ENCODE measurements around the gene PRTFDC1.

PRTFDC1 gene

DNA sequence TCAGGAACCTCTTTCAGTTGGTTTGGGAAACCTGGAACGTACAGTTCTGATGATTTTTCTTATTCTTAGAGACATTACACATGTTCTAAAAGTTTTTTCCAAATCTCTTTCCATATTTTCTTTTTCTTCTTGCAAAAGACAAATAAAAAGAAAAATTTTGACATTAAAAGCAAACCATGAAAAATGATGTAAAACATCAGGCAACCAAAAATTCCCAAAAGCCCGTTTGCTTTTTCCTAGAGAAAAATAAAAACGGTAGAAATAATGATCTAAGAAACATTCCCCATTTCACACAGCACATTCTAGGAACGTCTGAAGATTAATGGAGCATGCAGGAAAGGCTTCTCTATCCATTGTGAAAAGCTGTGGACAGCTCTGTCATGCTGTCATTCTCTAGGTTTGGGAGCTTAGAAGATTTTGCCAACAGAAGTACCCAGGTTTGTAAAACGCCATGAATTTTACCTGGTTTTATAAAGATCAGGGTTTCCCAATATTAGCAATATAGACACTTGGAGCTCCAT lies 11.2 kb upstream of the PRTFDC1 start:
- no peak for DNase-seq (ENCODE audit: low read depth in 1 of 2, low spot score in 1 of 2)
- H3K27ac ChIP-seq (replicated peaks) = no peak overlapping the region
- no peaks in the 10 kb centered on the region for H3K27me3 ChIP-seq (ENCODE audit: insufficient read depth, poor library complexity, severe bottlenecking)
- TF ChIP-seq, protein P1, sequence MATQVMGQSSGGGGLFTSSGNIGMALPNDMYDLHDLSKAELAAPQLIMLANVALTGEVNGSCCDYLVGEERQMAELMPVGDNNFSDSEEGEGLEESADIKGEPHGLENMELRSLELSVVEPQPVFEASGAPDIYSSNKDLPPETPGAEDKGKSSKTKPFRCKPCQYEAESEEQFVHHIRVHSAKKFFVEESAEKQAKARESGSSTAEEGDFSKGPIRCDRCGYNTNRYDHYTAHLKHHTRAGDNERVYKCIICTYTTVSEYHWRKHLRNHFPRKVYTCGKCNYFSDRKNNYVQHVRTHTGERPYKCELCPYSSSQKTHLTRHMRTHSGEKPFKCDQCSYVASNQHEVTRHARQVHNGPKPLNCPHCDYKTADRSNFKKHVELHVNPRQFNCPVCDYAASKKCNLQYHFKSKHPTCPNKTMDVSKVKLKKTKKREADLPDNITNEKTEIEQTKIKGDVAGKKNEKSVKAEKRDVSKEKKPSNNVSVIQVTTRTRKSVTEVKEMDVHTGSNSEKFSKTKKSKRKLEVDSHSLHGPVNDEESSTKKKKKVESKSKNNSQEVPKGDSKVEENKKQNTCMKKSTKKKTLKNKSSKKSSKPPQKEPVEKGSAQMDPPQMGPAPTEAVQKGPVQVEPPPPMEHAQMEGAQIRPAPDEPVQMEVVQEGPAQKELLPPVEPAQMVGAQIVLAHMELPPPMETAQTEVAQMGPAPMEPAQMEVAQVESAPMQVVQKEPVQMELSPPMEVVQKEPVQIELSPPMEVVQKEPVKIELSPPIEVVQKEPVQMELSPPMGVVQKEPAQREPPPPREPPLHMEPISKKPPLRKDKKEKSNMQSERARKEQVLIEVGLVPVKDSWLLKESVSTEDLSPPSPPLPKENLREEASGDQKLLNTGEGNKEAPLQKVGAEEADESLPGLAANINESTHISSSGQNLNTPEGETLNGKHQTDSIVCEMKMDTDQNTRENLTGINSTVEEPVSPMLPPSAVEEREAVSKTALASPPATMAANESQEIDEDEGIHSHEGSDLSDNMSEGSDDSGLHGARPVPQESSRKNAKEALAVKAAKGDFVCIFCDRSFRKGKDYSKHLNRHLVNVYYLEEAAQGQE (IDR thresholded peaks at IDR 0.05; ENCODE audit: insufficient replicate concordance, low read depth) = no peak
- H3K4me3 ChIP-seq (replicated peaks; ENCODE audit: insufficient read depth, low read length) = no peak overlapping the region

GRCh38 chr10:24962995-24963394 lies 10.6 kb upstream of the PRTFDC1 start:
- Histone ChIP-seq H3K27me3 (ENCODE audit: insufficient read depth, poor library complexity, severe bottlenecking) (no peaks in the 10 kb centered on the region), H3K27ac (replicated peaks) (no peak overlapping the region), H3K4me3 (replicated peaks; ENCODE audit: insufficient read depth, low read length) (no peak overlapping the region)
- TF ChIP-seq SPI1 (IDR thresholded peaks at IDR 0.05; ENCODE audit: borderline replicate concordance, low read depth) (no peak), CTCF (IDR thresholded peaks at IDR 0.05; ENCODE audit: insufficient read depth, low read length) (no peak), POLR2AphosphoS5 (IDR thresholded peaks at IDR 0.05; ENCODE audit: low read depth) (no peak), GABPA (IDR thresholded peaks at IDR 0.05; ENCODE audit: low read depth) (no peak)
- TF ChIP-seq, protein P1 (IDR thresholded peaks at IDR 0.05; ENCODE audit: insufficient replicate concordance, low read depth) = no peak
- DNase-seq (ENCODE audit: low read depth in 1 of 2, low spot score in 1 of 2) = no peak

GRCh38 chr10:24961582-24961981 lies 9.2 kb upstream of the PRTFDC1 start:
- no peaks in the 10 kb centered on the region for H3K27me3 ChIP-seq (ENCODE audit: insufficient read depth, poor library complexity, severe bottlenecking)
- DNase-seq (ENCODE audit: low read depth in 1 of 2, low spot score in 1 of 2) = no peak
- no peak overlapping the region for H3K27ac ChIP-seq (replicated peaks)
- no peak overlapping the region for H3K4me3 ChIP-seq (replicated peaks; ENCODE audit: insufficient read depth, low read length)
- TF ChIP-seq, protein P1 (IDR thresholded peaks at IDR 0.05; ENCODE audit: insufficient replicate concordance, low read depth) = no peak
- TF ChIP-seq CTCF (IDR thresholded peaks at IDR 0.05; ENCODE audit: insufficient read depth, low read length) = no peak
- TF ChIP-seq POLR2AphosphoS5 (IDR thresholded peaks at IDR 0.05; ENCODE audit: low read depth) = no peak
- no peak for TF ChIP-seq SPI1 (IDR thresholded peaks at IDR 0.05; ENCODE audit: borderline replicate concordance, low read depth)
- TF ChIP-seq GABPA (IDR thresholded peaks at IDR 0.05; ENCODE audit: low read depth) = no peak

GRCh38 chr10:24959382-24959730 lies 7.0 kb upstream of the PRTFDC1 start:
- DNase-seq (ENCODE audit: low read depth in 1 of 2, low spot score in 1 of 2) = no peak

More at GRCh38 chr10:24959382-24959730, 7.0 kb upstream of the PRTFDC1 start:
- Histone ChIP-seq H3K27me3 (ENCODE audit: insufficient read depth, poor library complexity, severe bottlenecking) (no peaks in the 10 kb centered on the region), H3K4me3 (replicated peaks; ENCODE audit: insufficient read depth, low read length) (no peak overlapping the region), H3K27ac (replicated peaks) (no peak overlapping the region)
- TF ChIP-seq SPI1 (IDR thresholded peaks at IDR 0.05; ENCODE audit: borderline replicate concordance, low read depth) (no peak), POLR2AphosphoS5 (IDR thresholded peaks at IDR 0.05; ENCODE audit: low read depth) (no peak), CTCF (IDR thresholded peaks at IDR 0.05; ENCODE audit: insufficient read depth, low read length) (no peak), GABPA (IDR thresholded peaks at IDR 0.05; ENCODE audit: low read depth) (no peak)
- TF ChIP-seq, protein P1 (IDR thresholded peaks at IDR 0.05; ENCODE audit: insufficient replicate concordance, low read depth) = no peak
